ENCODE measurements around the gene CMC1. TPM values are rescaled to one million over a fixed set of nuclear protein-coding genes. Genes with fewer than 3 reads are reported as not detected.

Gene CMC1
- total RNA-seq, 1 donor from 2014 or later: 21.6 TPM

- TF ChIP-seq POLR2A (IDR thresholded peaks at IDR 0.05) (no peak), CTCF (IDR thresholded peaks at IDR 0.05) (no peak), POLR2AphosphoS5 (IDR thresholded peaks at IDR 0.05; ENCODE audit: insufficient read depth in 1 of 2, low read depth in 1 of 2) (no peak)
- H3K27ac ChIP-seq: no peak overlapping the region
- no peak overlapping the region for H3K4me3 ChIP-seq
- DNase-seq (ENCODE audit: extremely low spot score in 2 of 2): no peak
- no peaks in the 10 kb centered on the region for H3K4me1 ChIP-seq
- no peaks in the 10 kb centered on the region for H3K27me3 ChIP-seq
- intact Hi-C loops (cut with DNase I): no loop called here
- H3K36me3 ChIP-seq: peaks cover 0 to 28% of the 10 kb centered on the region in 2 donors
- H3K9me3 ChIP-seq: no peaks in the 10 kb centered on the region
Observed at GRCh38 chr3:28326458-28326926, 85.1 kb downstream of the CMC1 start.

GRCh38 chr3:28328188-28329151 is 87.1 kb downstream of the CMC1 start:
- intact Hi-C loops (cut with DNase I): no loop called here
- no peaks in the 10 kb centered on the region for H3K27me3 ChIP-seq
- H3K27ac ChIP-seq: no peak overlapping the region
- no peaks in the 10 kb centered on the region for H3K4me1 ChIP-seq
- no peak for DNase-seq (ENCODE audit: extremely low spot score in 2 of 2)
- no peak overlapping the region for H3K4me3 ChIP-seq
- TF ChIP-seq CTCF (IDR thresholded peaks at IDR 0.05) (peak; percentile 30 to 71 (median 46)), POLR2A (IDR thresholded peaks at IDR 0.05) (no peak)
- H3K9me3 ChIP-seq: no peaks in the 10 kb centered on the region
- peaks cover 0 to 35% of the 10 kb centered on the region in 2 donors for H3K36me3 ChIP-seq

DNA sequence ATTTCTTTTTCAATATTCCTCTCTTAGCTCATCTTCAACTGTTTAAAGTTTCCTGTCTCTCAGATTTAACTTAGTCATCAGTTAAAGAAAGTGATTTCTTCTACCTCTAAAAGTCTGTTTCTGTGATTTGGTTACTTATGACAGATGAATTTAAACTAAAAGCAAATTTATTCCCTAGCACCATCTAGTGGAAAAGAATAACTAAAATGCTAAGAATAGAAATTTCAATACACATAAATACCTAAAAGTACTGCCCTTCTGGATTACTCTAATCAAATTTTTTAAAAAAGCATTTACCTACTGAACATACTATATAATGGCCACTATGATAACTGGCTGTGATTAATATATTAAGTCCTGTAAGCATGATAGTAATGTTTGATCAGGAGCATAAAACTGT is 93.1 kb downstream of the CMC1 start:
- no peaks in the 10 kb centered on the region for H3K27me3 ChIP-seq
- no peak for DNase-seq (ENCODE audit: extremely low spot score in 2 of 2)
- TF ChIP-seq POLR2AphosphoS5 (IDR thresholded peaks at IDR 0.05; ENCODE audit: insufficient read depth in 1 of 2, low read depth in 1 of 2): no peak
- TF ChIP-seq CTCF (IDR thresholded peaks at IDR 0.05): no peak
- TF ChIP-seq POLR2A (IDR thresholded peaks at IDR 0.05): no peak
- intact Hi-C loops (cut with DNase I): no loop called here
- H3K27ac ChIP-seq: no peak overlapping the region
- H3K4me3 ChIP-seq: no peak overlapping the region
- H3K36me3 ChIP-seq: peaks cover 0 to 35% of the 10 kb centered on the region in 2 donors
- no peaks in the 10 kb centered on the region for H3K4me1 ChIP-seq
- no peaks in the 10 kb centered on the region for H3K9me3 ChIP-seq

DNA sequence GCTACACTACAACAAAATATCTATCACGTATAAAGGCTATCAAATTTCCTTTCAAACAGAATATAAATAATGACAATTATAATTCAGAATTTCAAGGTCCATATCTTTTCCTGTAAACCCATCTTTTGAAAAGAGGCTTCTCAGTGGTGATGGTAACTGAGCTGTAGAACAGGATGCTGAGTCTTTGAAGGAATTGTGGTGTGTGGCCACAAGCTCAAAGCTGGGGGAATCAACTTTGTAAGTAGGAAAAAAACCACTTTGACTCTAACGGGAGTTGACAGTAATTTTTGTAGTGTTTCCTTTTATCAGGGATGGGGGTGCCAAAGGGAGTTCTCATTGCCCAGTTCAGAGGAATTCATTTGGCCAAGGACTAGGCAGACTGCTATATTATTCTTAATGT is 93.8 kb downstream of the CMC1 start:
- H3K27me3 ChIP-seq: no peaks in the 10 kb centered on the region
- no peak overlapping the region for H3K4me3 ChIP-seq
- TF ChIP-seq POLR2A (IDR thresholded peaks at IDR 0.05) (no peak), CTCF (IDR thresholded peaks at IDR 0.05) (no peak), POLR2AphosphoS5 (IDR thresholded peaks at IDR 0.05; ENCODE audit: insufficient read depth in 1 of 2, low read depth in 1 of 2) (no peak)
- H3K36me3 ChIP-seq: peaks cover 0 to 39% of the 10 kb centered on the region in 2 donors
- no peak for DNase-seq (ENCODE audit: extremely low spot score in 2 of 2)
- no peak overlapping the region for H3K27ac ChIP-seq
- H3K9me3 ChIP-seq: no peaks in the 10 kb centered on the region
- intact Hi-C loops (cut with DNase I): no loop called here
- H3K4me1 ChIP-seq: no peaks in the 10 kb centered on the region

GRCh38 chr3:28337230-28337629 is 95.8 kb downstream of the CMC1 start:
- Histone ChIP-seq H3K9me3 (no peaks in the 10 kb centered on the region), H3K4me3 (no peak overlapping the region), H3K4me1 (peaks cover under 1% of the 10 kb centered on the region), H3K36me3 (peaks cover 0 to 33% of the 10 kb centered on the region in 2 donors), H3K27ac (no peak overlapping the region), H3K27me3 (no peaks in the 10 kb centered on the region)
- intact Hi-C loops (cut with DNase I): no loop called here
- no peak for DNase-seq (ENCODE audit: extremely low spot score in 2 of 2)
- no peak for TF ChIP-seq CTCF (IDR thresholded peaks at IDR 0.05)
- no peak for TF ChIP-seq POLR2A (IDR thresholded peaks at IDR 0.05)
- TF ChIP-seq POLR2AphosphoS5 (IDR thresholded peaks at IDR 0.05; ENCODE audit: insufficient read depth in 1 of 2, low read depth in 1 of 2): no peak

Measured in vagina (tissue), 2 donors.